HL-60 (cell line): ENCODE measurements around the gene ST8SIA4.
A peak's percentile ranks its signal among the peaks of the same experiment; 100 is the strongest.

ENCODE experiments used
- DNase-seq, 2 experiments: peaks; one replicate each; pipeline ENCODE4 v3.0.0-alpha.2; 2010 to 2020; ENCODE audit warnings: low read depth in 1 of 2, low spot score in 1 of 2
- H3K27ac ChIP-seq: fragments of 250-450 bp; sonication (Bioruptor Pico); replicated peaks from 2 replicates; pipeline ENCODE4 v1.5.1; 2020; ENCODE audit warnings: mild to moderate bottlenecking, moderate library complexity
- H3K27me3 ChIP-seq: fragments of 250-450 bp; sonication (Bioruptor Pico); 2 replicates; pipeline ENCODE4 v1.5.1; 2021; ENCODE audit warnings: mild to moderate bottlenecking, moderate library complexity; ENCODE audit not compliant: insufficient read depth, poor library complexity, severe bottlenecking
- H3K4me3 ChIP-seq: replicated peaks from 2 replicates; pipeline ENCODE4 v1.5.1; 2011; ENCODE audit warnings: mild to moderate bottlenecking, control low read depth, low read length; ENCODE audit not compliant: insufficient read depth
- CTCF ChIP-seq: IDR thresholded peaks from one replicate; pipeline ENCODE4 v1.5.1; 2011; ENCODE audit warnings: low read length, control low read depth, inconsistent platforms; ENCODE audit not compliant: insufficient read depth
- GABPA ChIP-seq: IDR thresholded peaks from 2 replicates; pipeline ENCODE4 v1.6.1; 2012; ENCODE audit warnings: low read depth
- POLR2AphosphoS5 ChIP-seq: IDR thresholded peaks from 2 replicates; pipeline ENCODE4 v1.6.1; 2012; ENCODE audit warnings: low read depth
- REST ChIP-seq: IDR thresholded peaks from 2 replicates; pipeline ENCODE4 v1.6.1; 2012; ENCODE audit warnings: low read depth; ENCODE audit not compliant: insufficient replicate concordance
- SPI1 ChIP-seq: IDR thresholded peaks from 2 replicates; pipeline ENCODE4 v1.6.1; 2012; ENCODE audit warnings: low read depth, mild to moderate bottlenecking, borderline replicate concordance

ST8SIA4 gene

GRCh38 chr5:100827481-100827889 is 75.6 kb downstream of the ST8SIA4 start:
- TF ChIP-seq REST (no peak), POLR2AphosphoS5 (no peak), CTCF (no peak), SPI1 (no peak), GABPA (no peak)
- Histone ChIP-seq H3K27ac (no peak overlapping the region), H3K4me3 (no peak overlapping the region), H3K27me3 (no peaks in the 10 kb centered on the region)
- no peak for DNase-seq

- no peaks in the 10 kb centered on the region for H3K27me3 ChIP-seq
- peak in 1 of 2 experiments; percentile 2 for DNase-seq
- no peak overlapping the region for H3K4me3 ChIP-seq
- TF ChIP-seq POLR2AphosphoS5 (no peak), SPI1 (peak; percentile 42; the same call in 1 of the 2 replicates)
- H3K27ac ChIP-seq, result no peak overlapping the region
Observed at GRCh38 chr5:100826133-100826532, 76.9 kb downstream of the ST8SIA4 start.

- TF ChIP-seq GABPA (no peak), REST (no peak), CTCF (no peak), SPI1 (no peak), POLR2AphosphoS5 (no peak)
- Histone ChIP-seq H3K4me3 (no peak overlapping the region), H3K27me3 (no peaks in the 10 kb centered on the region), H3K27ac (no peak overlapping the region)
- DNase-seq, result no peak
Observed at GRCh38 chr5:100824635-100825034, 78.4 kb downstream of the ST8SIA4 start.

GRCh38 chr5:100823812-100824211 is 79.3 kb downstream of the ST8SIA4 start:
- H3K4me3 ChIP-seq, result no peak overlapping the region
- no peak overlapping the region for H3K27ac ChIP-seq
- no peaks in the 10 kb centered on the region for H3K27me3 ChIP-seq
- TF ChIP-seq GABPA, result no peak
- TF ChIP-seq POLR2AphosphoS5, result no peak
- no peak for TF ChIP-seq SPI1
- TF ChIP-seq CTCF, result no peak
- TF ChIP-seq REST, result no peak
- no peak for DNase-seq
